ENCODE data around the gene SLC39A11.

Gene SLC39A11

DNA sequence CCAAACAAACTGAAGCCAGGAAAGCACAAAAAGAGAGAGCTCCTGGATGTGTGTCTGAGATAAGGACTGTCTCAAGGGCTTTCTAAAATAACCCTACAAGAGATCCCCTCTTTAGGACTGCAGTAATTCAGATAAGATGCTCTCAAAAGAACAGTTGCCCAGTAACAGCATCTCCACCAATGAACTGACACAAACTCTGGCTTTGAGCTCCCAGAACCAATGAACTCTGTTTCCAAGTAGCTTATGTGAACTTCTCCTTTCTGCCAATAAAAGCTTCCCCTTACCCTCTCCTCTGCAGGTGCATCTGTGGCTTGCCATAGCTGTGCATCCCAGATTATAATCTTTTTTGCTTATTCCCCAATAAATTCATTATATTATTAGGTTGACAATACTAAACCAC is 421.5 kb downstream of the SLC39A11 start:
- TF ChIP-seq, protein P1, sequence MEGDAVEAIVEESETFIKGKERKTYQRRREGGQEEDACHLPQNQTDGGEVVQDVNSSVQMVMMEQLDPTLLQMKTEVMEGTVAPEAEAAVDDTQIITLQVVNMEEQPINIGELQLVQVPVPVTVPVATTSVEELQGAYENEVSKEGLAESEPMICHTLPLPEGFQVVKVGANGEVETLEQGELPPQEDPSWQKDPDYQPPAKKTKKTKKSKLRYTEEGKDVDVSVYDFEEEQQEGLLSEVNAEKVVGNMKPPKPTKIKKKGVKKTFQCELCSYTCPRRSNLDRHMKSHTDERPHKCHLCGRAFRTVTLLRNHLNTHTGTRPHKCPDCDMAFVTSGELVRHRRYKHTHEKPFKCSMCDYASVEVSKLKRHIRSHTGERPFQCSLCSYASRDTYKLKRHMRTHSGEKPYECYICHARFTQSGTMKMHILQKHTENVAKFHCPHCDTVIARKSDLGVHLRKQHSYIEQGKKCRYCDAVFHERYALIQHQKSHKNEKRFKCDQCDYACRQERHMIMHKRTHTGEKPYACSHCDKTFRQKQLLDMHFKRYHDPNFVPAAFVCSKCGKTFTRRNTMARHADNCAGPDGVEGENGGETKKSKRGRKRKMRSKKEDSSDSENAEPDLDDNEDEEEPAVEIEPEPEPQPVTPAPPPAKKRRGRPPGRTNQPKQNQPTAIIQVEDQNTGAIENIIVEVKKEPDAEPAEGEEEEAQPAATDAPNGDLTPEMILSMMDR (IDR thresholded peaks at IDR 0.05; ENCODE audit: insufficient read depth, low read length): no peak
- TF ChIP-seq POLR2AphosphoS5 (IDR thresholded peaks at IDR 0.05; ENCODE audit: low read depth) (no peak), GABPA (IDR thresholded peaks at IDR 0.05; ENCODE audit: low read depth) (no peak), SPI1 (IDR thresholded peaks at IDR 0.05; ENCODE audit: borderline replicate concordance, low read depth) (no peak)
- TF ChIP-seq, protein P2, sequence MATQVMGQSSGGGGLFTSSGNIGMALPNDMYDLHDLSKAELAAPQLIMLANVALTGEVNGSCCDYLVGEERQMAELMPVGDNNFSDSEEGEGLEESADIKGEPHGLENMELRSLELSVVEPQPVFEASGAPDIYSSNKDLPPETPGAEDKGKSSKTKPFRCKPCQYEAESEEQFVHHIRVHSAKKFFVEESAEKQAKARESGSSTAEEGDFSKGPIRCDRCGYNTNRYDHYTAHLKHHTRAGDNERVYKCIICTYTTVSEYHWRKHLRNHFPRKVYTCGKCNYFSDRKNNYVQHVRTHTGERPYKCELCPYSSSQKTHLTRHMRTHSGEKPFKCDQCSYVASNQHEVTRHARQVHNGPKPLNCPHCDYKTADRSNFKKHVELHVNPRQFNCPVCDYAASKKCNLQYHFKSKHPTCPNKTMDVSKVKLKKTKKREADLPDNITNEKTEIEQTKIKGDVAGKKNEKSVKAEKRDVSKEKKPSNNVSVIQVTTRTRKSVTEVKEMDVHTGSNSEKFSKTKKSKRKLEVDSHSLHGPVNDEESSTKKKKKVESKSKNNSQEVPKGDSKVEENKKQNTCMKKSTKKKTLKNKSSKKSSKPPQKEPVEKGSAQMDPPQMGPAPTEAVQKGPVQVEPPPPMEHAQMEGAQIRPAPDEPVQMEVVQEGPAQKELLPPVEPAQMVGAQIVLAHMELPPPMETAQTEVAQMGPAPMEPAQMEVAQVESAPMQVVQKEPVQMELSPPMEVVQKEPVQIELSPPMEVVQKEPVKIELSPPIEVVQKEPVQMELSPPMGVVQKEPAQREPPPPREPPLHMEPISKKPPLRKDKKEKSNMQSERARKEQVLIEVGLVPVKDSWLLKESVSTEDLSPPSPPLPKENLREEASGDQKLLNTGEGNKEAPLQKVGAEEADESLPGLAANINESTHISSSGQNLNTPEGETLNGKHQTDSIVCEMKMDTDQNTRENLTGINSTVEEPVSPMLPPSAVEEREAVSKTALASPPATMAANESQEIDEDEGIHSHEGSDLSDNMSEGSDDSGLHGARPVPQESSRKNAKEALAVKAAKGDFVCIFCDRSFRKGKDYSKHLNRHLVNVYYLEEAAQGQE (IDR thresholded peaks at IDR 0.05; ENCODE audit: insufficient replicate concordance, low read depth): no peak
- H3K27ac ChIP-seq (replicated peaks): no peak overlapping the region
- no peak for DNase-seq (ENCODE audit: low read depth in 1 of 2, low spot score in 1 of 2)
- no peak overlapping the region for H3K4me3 ChIP-seq (replicated peaks; ENCODE audit: insufficient read depth, low read length)
- no peaks in the 10 kb centered on the region for H3K27me3 ChIP-seq (ENCODE audit: insufficient read depth, poor library complexity, severe bottlenecking)

DNA sequence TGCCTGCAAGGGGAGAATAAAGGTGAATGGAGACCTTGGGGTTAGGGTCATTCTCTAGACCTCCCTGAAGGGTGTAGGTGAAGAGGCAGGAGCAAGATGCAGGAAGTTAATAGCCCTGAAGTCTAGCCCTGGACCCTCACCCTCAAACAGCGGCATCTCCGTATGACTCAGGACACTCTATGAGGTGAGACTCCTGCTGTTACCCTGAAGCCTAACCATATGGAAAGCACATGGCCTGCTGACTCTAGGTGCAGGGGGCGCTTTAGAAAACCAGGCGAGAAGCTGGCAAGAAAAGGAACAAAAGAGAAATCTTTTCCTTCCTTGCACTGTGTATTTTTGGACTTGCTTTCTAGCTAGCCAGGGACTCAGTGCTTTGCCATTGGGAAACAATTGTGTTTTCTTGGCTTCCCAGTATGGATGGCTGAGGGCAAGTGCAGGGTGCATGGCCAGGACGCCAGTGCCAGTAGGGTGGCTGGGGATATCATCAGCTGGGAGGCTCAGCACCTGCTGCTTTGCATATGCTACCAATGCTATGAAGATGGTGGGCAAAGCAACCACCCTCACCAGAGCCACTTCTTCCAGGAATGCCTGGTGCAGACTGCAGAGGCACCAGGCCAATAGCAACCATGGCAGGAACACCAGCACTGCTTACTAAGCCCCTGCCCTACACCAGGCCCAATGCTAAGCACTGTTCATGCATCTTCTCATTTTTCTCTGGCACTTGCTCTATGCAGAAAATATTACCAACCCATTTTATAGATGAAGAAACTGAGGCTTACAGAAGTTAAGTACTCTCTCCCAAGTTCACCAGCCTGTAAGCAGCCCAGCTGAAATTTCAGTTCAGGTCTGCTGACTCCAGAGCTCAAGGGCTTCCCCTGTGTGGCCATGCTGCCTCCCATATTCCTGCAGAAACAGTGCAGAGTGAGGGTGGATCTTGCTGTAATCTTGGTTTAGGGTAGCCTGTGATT is 425.1 kb downstream of the SLC39A11 start:
- TF ChIP-seq GABPA (IDR thresholded peaks at IDR 0.05; ENCODE audit: low read depth) (no peak), POLR2AphosphoS5 (IDR thresholded peaks at IDR 0.05; ENCODE audit: low read depth) (no peak), SPI1 (IDR thresholded peaks at IDR 0.05; ENCODE audit: borderline replicate concordance, low read depth) (no peak)
- TF ChIP-seq, protein P2 (IDR thresholded peaks at IDR 0.05; ENCODE audit: insufficient replicate concordance, low read depth): no peak
- TF ChIP-seq, protein P1 (IDR thresholded peaks at IDR 0.05; ENCODE audit: insufficient read depth, low read length): no peak
- Histone ChIP-seq H3K4me3 (replicated peaks; ENCODE audit: insufficient read depth, low read length) (no peak overlapping the region), H3K27me3 (ENCODE audit: insufficient read depth, poor library complexity, severe bottlenecking) (no peaks in the 10 kb centered on the region), H3K27ac (replicated peaks) (no peak overlapping the region)
- no peak for DNase-seq (ENCODE audit: low read depth in 1 of 2, low spot score in 1 of 2)

DNA sequence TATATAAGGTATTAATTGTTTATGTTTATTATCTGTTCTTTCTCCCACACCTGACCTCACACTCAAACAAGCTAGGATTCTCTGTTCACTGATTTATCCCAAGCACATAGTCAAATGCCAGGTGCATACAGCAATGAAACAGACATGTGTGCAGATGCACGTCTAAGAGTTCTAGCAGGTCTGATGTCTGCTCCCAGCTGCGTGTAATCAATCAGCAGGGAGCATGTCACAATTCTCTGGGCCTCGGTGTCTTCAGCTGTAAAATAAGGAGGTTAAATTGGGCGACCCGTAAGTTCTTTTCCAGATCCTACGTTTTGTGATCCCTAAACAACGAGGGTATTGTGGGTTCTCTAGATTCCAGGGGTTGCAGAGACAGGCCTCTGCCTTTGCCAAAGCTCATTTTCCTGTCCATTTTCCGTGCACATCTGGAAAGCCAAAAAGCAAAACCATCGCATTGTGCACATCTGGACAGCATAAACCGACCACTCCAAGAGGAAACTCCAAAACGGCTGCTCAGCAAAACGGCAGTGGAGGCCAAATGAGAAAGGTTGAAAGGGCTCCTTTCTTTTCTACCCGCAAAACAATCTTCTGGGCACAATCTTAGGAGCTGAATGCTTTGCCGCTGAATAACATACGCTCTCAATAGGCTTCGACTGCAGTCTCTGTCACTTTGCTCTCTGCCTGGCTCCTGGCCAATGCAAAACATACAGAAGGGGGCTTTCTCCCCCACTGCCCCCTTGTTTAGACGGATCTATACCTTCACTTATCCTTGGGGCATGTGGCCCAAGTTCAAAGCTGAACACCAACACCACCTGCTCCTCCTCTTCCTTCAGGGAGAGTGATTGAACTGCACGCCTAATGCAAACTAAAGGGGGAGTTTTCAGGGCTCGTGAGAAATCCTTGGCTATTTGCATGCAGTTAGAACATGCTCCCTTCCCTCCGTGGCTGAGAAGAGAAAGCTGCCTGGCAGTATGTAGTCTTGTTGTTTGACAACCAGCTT is 426.3 kb downstream of the SLC39A11 start:
- TF ChIP-seq, protein P2 (IDR thresholded peaks at IDR 0.05; ENCODE audit: insufficient replicate concordance, low read depth): no peak
- TF ChIP-seq, protein P1 (IDR thresholded peaks at IDR 0.05; ENCODE audit: insufficient read depth, low read length): no peak
- TF ChIP-seq POLR2AphosphoS5 (IDR thresholded peaks at IDR 0.05; ENCODE audit: low read depth): no peak
- no peak for TF ChIP-seq GABPA (IDR thresholded peaks at IDR 0.05; ENCODE audit: low read depth)
- TF ChIP-seq SPI1 (IDR thresholded peaks at IDR 0.05; ENCODE audit: borderline replicate concordance, low read depth): no peak
- Histone ChIP-seq H3K4me3 (replicated peaks; ENCODE audit: insufficient read depth, low read length) (no peak overlapping the region), H3K27me3 (ENCODE audit: insufficient read depth, poor library complexity, severe bottlenecking) (no peaks in the 10 kb centered on the region), H3K27ac (replicated peaks) (no peak overlapping the region)
- DNase-seq (ENCODE audit: low read depth in 1 of 2, low spot score in 1 of 2): no peak

Data from HL-60 (cell line).